Measurements from ENCODE around the gene MESD. TPM values are rescaled to one million over a fixed set of nuclear protein-coding genes. Genes with fewer than 3 reads are reported as not detected.

The MESD gene
- total and polyA plus RNA-seq, 2 of the 4 experiments (the other 2 are of a cell fraction), result 10.0 to 14.0 TPM

DNA sequence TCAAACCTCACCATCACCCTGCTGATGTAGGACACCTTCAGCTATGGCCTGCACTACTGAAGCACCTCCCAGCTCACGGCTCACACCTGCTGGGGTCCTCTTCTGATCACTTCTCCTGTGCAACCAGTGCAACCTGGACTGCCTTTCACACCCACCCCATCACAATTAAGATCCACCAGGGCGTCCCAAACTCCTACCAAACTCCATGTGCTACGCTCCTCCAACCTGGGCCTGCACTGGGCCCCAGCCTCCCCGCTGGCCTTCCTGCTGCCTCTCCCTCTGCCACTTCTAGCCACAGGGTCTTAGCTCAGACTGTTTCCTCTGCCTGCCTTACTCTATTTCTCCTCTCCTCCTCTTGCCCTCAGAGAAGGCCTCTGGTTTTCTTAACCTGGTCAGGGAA is 12.8 kb downstream of the MESD start:
- Histone ChIP-seq H3K27ac (ENCODE audit: insufficient read depth, low read length) (no peak overlapping the region), H2AFZ (replicated peaks; ENCODE audit: low read length, poor library complexity) (no peak overlapping the region), H3K9me1 (ENCODE audit: insufficient read depth, low read length) (peaks cover 8% of the 10 kb centered on the region), H3K18ac (ENCODE audit: low read depth, low read length) (no peak overlapping the region), H2BK20ac (ENCODE audit: low read depth, low read length) (no peak overlapping the region), H3K4me1 (ENCODE audit: control insufficient read depth, insufficient read depth, low read length) (peaks cover 5% of the 10 kb centered on the region), H4K20me1 (ENCODE audit: insufficient read depth, low read length) (peaks cover 13% of the 10 kb centered on the region), H2AK9ac (replicated peaks; ENCODE audit: low read depth, low read length, poor library complexity) (peak overlapping the region; percentile 56), H3K79me1 (ENCODE audit: low read depth in 1 of 2, low read length in 2 of 2) (peaks cover 27 to 48% of the 10 kb centered on the region in 2 experiments), H3K4me2 (ENCODE audit: low read depth, low read length) (no peak overlapping the region), H2BK5ac (ENCODE audit: low read depth, low read length, poor library complexity, severe bottlenecking) (no peak overlapping the region), H3K27me3 (ENCODE audit: control insufficient read depth, insufficient read depth, low read length) (no peaks in the 10 kb centered on the region), H3K36me3 (ENCODE audit: control insufficient read depth, insufficient read depth, low read length) (peaks cover 11% of the 10 kb centered on the region), H3K9me3 (ENCODE audit: control insufficient read depth, insufficient read depth, low read length) (no peaks in the 10 kb centered on the region), H4K8ac (ENCODE audit: low read depth in 2 of 2, low read length in 2 of 2) (no peak overlapping the region), H4K91ac (ENCODE audit: insufficient read depth, low read depth, low read length) (no peak overlapping the region), H3K14ac (replicated peaks; ENCODE audit: low read depth, low read length) (no peak overlapping the region), H4K5ac (ENCODE audit: low read depth, low read length) (no peak overlapping the region), H3K4ac (ENCODE audit: low read depth, low read length) (no peak overlapping the region), H2BK15ac (ENCODE audit: low read depth, low read length) (no peak overlapping the region), H2BK120ac (ENCODE audit: low read depth, low read length) (no peak overlapping the region), H2AK5ac (ENCODE audit: low read depth, low read length) (no peak overlapping the region), H3K23ac (ENCODE audit: low read depth, low read length) (no peak overlapping the region), H3K4me3 (ENCODE audit: insufficient read depth, low read depth, low read length) (no peak overlapping the region), H3K56ac (ENCODE audit: extremely low read depth, insufficient read depth, low read length) (no peak overlapping the region), H3K9ac (ENCODE audit: low read depth, low read length) (no peak overlapping the region)
- CTCF ChIA-PET, result no interaction called here
- ATAC-seq (ENCODE audit: low read depth) (no peak), DNase-seq (no peak)
- POLR2A ChIA-PET (ENCODE audit: unreplicated experiment), result no interaction called here
- no peak for TF ChIP-seq CHD1 (IDR thresholded peaks at IDR 0.05; ENCODE audit: low read depth, low read length)
- TF ChIP-seq MAFK (IDR thresholded peaks at IDR 0.05; ENCODE audit: low read depth, low read length), result no peak
- no peak for TF ChIP-seq BHLHE40 (IDR thresholded peaks at IDR 0.05; ENCODE audit: low read depth, low read length)
- TF ChIP-seq POLR2A (IDR thresholded peaks at IDR 0.05; ENCODE audit: low read depth, low read length), result no peak
- TF ChIP-seq NFE2L2 (IDR thresholded peaks at IDR 0.05; ENCODE audit: low read depth, low read length), result no peak
- TF ChIP-seq RFX5 (IDR thresholded peaks at IDR 0.05; ENCODE audit: low read depth, low read length), result no peak
- no peak for TF ChIP-seq MAZ (IDR thresholded peaks at IDR 0.05; ENCODE audit: borderline replicate concordance, low read depth, low read length)
- TF ChIP-seq, protein P1, sequence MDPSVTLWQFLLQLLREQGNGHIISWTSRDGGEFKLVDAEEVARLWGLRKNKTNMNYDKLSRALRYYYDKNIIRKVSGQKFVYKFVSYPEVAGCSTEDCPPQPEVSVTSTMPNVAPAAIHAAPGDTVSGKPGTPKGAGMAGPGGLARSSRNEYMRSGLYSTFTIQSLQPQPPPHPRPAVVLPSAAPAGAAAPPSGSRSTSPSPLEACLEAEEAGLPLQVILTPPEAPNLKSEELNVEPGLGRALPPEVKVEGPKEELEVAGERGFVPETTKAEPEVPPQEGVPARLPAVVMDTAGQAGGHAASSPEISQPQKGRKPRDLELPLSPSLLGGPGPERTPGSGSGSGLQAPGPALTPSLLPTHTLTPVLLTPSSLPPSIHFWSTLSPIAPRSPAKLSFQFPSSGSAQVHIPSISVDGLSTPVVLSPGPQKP (IDR thresholded peaks at IDR 0.05; ENCODE audit: borderline replicate concordance, low read depth, low read length), result no peak
- no peak for TF ChIP-seq MXI1 (IDR thresholded peaks at IDR 0.05; ENCODE audit: borderline replicate concordance, low read depth, low read length)
- no peak for TF ChIP-seq RAD21 (IDR thresholded peaks at IDR 0.05; ENCODE audit: low read length)
- 100% methylated on average over 1 of the region's 4 CpGs; no CpG with 5 or more reads in 1 of the 2 experiments for WGBS, 2 experiments (ENCODE audit: extremely low coverage in 2 of 2, insufficient read length in 1 of 2)
- BruUV-seq (replicated peaks), result no TSS peak
- in situ Hi-C loops (cut with MboI; ENCODE audit: low sequenced_read_pairs), result no loop called here
- intact Hi-C loops (cut with micrococcal nuclease), result loop anchor here (1.0 kb wide), 1 partner anchor 289 kb away; no protein-coding TSS in a partner anchor
- dilution Hi-C loops (cut with HindIII; ENCODE audit: low sequenced_read_pairs, unreplicated experiment), result no loop called here

Measured in IMR-90 (cell line).